ENCODE results near the gene ARIH1. TPM values are rescaled to one million over a fixed set of nuclear protein-coding genes. Genes with fewer than 3 reads are reported as not detected.

The ARIH1 gene
- total RNA-seq, 2 donors from 2014 or later = 28.6 to 88.4 TPM

GRCh38 chr15:72564091-72564490 lies 90.0 kb downstream of the ARIH1 start:
- H3K4me1 ChIP-seq (ENCODE audit: control insufficient read depth in 1 of 2, low read depth in 2 of 2) = no peaks in the 10 kb centered on the region
- H3K27me3 ChIP-seq (replicated peaks; ENCODE audit: insufficient read depth) = no peaks in the 10 kb centered on the region
- H3K4me3 ChIP-seq = no peak overlapping the region
- no peak for TF ChIP-seq CTCF (IDR thresholded peaks at IDR 0.05)
- peaks cover 7% of the 10 kb centered on the region for H3K36me3 ChIP-seq
- ATAC-seq (ENCODE audit: insufficient number of reproducible peaks, low FRiP score, low read depth) (no peak), DNase-seq (ENCODE audit: low spot score) (no peak)
- no peaks in the 10 kb centered on the region for H3K9me3 ChIP-seq
- H3K27ac ChIP-seq = no peak overlapping the region

GRCh38 chr15:72566973-72567372 lies 92.8 kb downstream of the ARIH1 start:
- peaks cover 7% of the 10 kb centered on the region for H3K36me3 ChIP-seq
- no peaks in the 10 kb centered on the region for H3K9me3 ChIP-seq
- no peak for DNase-seq (ENCODE audit: low spot score)
- H3K27ac ChIP-seq = no peak overlapping the region
- no peak overlapping the region for H3K4me3 ChIP-seq
- ATAC-seq (ENCODE audit: insufficient number of reproducible peaks, low FRiP score, low read depth) = no peak
- no peak for TF ChIP-seq CTCF (IDR thresholded peaks at IDR 0.05)
- no peaks in the 10 kb centered on the region for H3K4me1 ChIP-seq (ENCODE audit: control insufficient read depth in 1 of 2, low read depth in 2 of 2)
- H3K27me3 ChIP-seq (replicated peaks; ENCODE audit: insufficient read depth) = no peaks in the 10 kb centered on the region

GRCh38 chr15:72570059-72570458 lies 95.9 kb downstream of the ARIH1 start:
- no peak for ATAC-seq (ENCODE audit: insufficient number of reproducible peaks, low FRiP score, low read depth)
- no peak for TF ChIP-seq CTCF (IDR thresholded peaks at IDR 0.05)
- no peaks in the 10 kb centered on the region for H3K27me3 ChIP-seq (replicated peaks; ENCODE audit: insufficient read depth)
- H3K27ac ChIP-seq = no peak overlapping the region
- H3K9me3 ChIP-seq = no peaks in the 10 kb centered on the region
- H3K36me3 ChIP-seq = peaks cover 2% of the 10 kb centered on the region
- no peak overlapping the region for H3K4me3 ChIP-seq
- DNase-seq (ENCODE audit: low spot score) = no peak
- H3K4me1 ChIP-seq (ENCODE audit: control insufficient read depth in 1 of 2, low read depth in 2 of 2) = no peaks in the 10 kb centered on the region

GRCh38 chr15:72579814-72580213 lies 105.7 kb downstream of the ARIH1 start:
- TF ChIP-seq CTCF (IDR thresholded peaks at IDR 0.05) = no peak
- ATAC-seq (ENCODE audit: insufficient number of reproducible peaks, low FRiP score, low read depth) (no peak), DNase-seq (ENCODE audit: low spot score) (no peak)
- H3K36me3 ChIP-seq = peaks cover 59% of the 10 kb centered on the region
- no peaks in the 10 kb centered on the region for H3K4me1 ChIP-seq (ENCODE audit: control insufficient read depth in 1 of 2, low read depth in 2 of 2)
- no peak overlapping the region for H3K27ac ChIP-seq
- no peaks in the 10 kb centered on the region for H3K27me3 ChIP-seq (replicated peaks; ENCODE audit: insufficient read depth)
- H3K9me3 ChIP-seq = peaks cover 4% of the 10 kb centered on the region
- no peak overlapping the region for H3K4me3 ChIP-seq

- TF ChIP-seq CTCF (IDR thresholded peaks at IDR 0.05) = no peak
- no peak overlapping the region for H3K4me3 ChIP-seq
- no peaks in the 10 kb centered on the region for H3K4me1 ChIP-seq (ENCODE audit: control insufficient read depth in 1 of 2, low read depth in 2 of 2)
- DNase-seq (ENCODE audit: low spot score) = no peak
- H3K27me3 ChIP-seq (replicated peaks; ENCODE audit: insufficient read depth) = no peaks in the 10 kb centered on the region
- no peak for ATAC-seq (ENCODE audit: insufficient number of reproducible peaks, low FRiP score, low read depth)
- peaks cover 44% of the 10 kb centered on the region for H3K36me3 ChIP-seq
- no peak overlapping the region for H3K27ac ChIP-seq
- peaks cover 1% of the 10 kb centered on the region for H3K9me3 ChIP-seq
Observed at GRCh38 chr15:72584006-72584405, 109.9 kb downstream of the ARIH1 start.
